ENCODE measurements around the gene SLC12A2. TPM values are rescaled to one million over a fixed set of nuclear protein-coding genes. Genes with fewer than 3 reads are reported as not detected.

Gene SLC12A2
- total RNA-seq, 1 experiment from 2014 or later, result 576 TPM

DNA sequence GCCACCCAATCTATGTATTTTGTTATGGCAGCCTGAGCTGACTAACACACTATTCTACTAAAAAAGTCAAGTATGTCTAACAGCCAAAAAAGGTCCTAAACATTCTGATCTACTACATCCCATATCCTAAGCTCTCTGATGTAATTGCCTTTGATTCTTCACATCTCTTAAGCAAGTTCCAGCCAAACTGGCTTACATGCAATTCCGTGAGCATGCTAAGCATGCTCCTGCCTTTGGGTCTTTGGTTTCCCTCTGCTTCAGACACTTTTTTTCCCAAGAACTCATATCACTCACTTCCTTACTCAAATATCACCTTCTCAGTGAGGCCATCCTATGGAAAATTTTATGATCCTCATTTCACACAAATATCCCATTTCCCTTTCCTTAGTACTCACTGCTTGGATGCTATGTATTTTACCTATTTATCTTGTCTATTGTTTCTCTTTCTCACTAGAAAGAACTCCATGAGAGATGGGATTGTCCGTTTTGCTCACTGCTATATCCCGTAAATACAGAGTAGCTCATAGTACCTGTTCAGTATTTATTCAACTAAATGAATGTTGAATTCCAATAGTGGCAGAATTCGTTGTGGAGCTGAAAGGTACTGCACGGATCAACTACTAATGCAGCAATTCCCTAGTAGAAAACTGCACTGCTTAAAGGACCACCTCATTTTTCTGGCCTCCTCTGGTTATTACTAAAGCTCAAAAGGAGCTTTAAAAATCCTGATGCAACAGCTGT, 2.3 kb upstream of the SLC12A2 start:
- Mint-ChIP-seq H3K27ac (ENCODE audit: unreplicated experiment) (peak overlapping the region; percentile 87), H3K27me3 (ENCODE audit: unreplicated experiment) (no peaks in the 10 kb centered on the region), H3K4me3 (ENCODE audit: low read depth, unreplicated experiment) (peak overlapping the region; percentile 91), H3K4me1 (ENCODE audit: low read depth, unreplicated experiment) (peaks cover 36% of the 10 kb centered on the region), H3K9me3 (ENCODE audit: low read depth, unreplicated experiment) (no peaks in the 10 kb centered on the region), H3K36me3 (ENCODE audit: insufficient read depth, unreplicated experiment) (peaks cover 70% of the 10 kb centered on the region)
- CTCF ChIA-PET, result interaction anchor here (0.6 to 2.7 kb wide), 9 partner anchors 19 to 206 kb away, joined by 3 to 11 read pairs (median 6); no protein-coding TSS in a partner anchor
- DNase-seq, result no peak
- BruUV-seq (replicated peaks), result no TSS peak
- TF ChIP-seq, protein P1, sequence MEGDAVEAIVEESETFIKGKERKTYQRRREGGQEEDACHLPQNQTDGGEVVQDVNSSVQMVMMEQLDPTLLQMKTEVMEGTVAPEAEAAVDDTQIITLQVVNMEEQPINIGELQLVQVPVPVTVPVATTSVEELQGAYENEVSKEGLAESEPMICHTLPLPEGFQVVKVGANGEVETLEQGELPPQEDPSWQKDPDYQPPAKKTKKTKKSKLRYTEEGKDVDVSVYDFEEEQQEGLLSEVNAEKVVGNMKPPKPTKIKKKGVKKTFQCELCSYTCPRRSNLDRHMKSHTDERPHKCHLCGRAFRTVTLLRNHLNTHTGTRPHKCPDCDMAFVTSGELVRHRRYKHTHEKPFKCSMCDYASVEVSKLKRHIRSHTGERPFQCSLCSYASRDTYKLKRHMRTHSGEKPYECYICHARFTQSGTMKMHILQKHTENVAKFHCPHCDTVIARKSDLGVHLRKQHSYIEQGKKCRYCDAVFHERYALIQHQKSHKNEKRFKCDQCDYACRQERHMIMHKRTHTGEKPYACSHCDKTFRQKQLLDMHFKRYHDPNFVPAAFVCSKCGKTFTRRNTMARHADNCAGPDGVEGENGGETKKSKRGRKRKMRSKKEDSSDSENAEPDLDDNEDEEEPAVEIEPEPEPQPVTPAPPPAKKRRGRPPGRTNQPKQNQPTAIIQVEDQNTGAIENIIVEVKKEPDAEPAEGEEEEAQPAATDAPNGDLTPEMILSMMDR (IDR thresholded peaks at IDR 0.05; ENCODE audit: unreplicated experiment), result peak; percentile 26
- intact Hi-C loops (cut with micrococcal nuclease; ENCODE audit: unreplicated experiment), result loop anchor here (1.0 to 5.0 kb wide), 4 partner anchors 44 to 324 kb away; no protein-coding TSS in a partner anchor

DNA sequence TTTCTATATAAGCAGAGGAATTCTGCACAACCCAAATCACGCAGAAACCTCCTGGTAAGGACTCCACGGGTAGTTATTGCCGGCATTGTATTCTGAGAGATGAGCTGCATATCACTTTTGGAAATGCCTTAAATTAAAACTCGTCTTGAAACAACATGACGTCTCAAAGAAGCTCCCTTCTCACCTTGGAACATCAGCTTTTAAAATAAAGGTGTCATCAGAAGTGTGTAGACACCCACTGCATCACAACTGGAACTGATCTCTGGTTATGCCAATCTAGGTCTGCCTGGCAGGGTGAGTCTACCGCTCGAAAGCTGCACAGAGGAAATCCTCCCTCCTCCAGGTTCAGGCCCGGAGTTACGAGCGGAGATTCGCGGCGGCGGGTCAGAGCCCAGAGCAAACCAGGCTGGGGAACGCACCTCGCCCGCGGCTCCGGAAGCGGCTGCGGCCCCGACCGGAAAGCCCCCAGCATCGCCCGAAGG, 974 bp upstream of the SLC12A2 start:
- intact Hi-C loops (cut with micrococcal nuclease; ENCODE audit: unreplicated experiment), result loop anchor here (5.0 kb wide), 3 partner anchors 45 to 325 kb away; no protein-coding TSS in a partner anchor

DNA sequence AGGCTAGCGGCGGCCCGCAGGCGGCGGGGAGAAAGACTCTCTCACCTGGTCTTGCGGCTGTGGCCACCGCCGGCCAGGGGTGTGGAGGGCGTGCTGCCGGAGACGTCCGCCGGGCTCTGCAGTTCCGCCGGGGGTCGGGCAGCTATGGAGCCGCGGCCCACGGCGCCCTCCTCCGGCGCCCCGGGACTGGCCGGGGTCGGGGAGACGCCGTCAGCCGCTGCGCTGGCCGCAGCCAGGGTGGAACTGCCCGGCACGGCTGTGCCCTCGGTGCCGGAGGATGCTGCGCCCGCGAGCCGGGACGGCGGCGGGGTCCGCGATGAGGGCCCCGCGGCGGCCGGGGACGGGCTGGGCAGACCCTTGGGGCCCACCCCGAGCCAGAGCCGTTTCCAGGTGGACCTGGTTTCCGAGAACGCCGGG, 253 bp downstream of the SLC12A2 start:
- Mint-ChIP-seq H3K27me3 (ENCODE audit: unreplicated experiment) (no peaks in the 10 kb centered on the region), H3K4me1 (ENCODE audit: low read depth, unreplicated experiment) (peaks cover 47% of the 10 kb centered on the region), H3K27ac (ENCODE audit: unreplicated experiment) (no peak overlapping the region), H3K4me3 (ENCODE audit: low read depth, unreplicated experiment) (peak overlapping the region; percentile 91), H3K36me3 (ENCODE audit: insufficient read depth, unreplicated experiment) (peaks cover 80% of the 10 kb centered on the region), H3K9me3 (ENCODE audit: low read depth, unreplicated experiment) (no peaks in the 10 kb centered on the region)
- BruUV-seq (replicated peaks), result no TSS peak
- CTCF ChIA-PET, result interaction anchor here (0.9 to 1.4 kb wide), 3 partner anchors 45 to 206 kb away, joined by 3 to 4 read pairs (median 4); no protein-coding TSS in a partner anchor
- intact Hi-C loops (cut with micrococcal nuclease; ENCODE audit: unreplicated experiment), result loop anchor here (2.0 to 5.0 kb wide), 4 partner anchors 47 to 327 kb away; no protein-coding TSS in a partner anchor
- DNase-seq, result no peak
- TF ChIP-seq, protein P1 (IDR thresholded peaks at IDR 0.05; ENCODE audit: unreplicated experiment), result no peak

More for the DNA sequence above, 974 bp upstream of the SLC12A2 start:
- Mint-ChIP-seq H3K4me1 (ENCODE audit: low read depth, unreplicated experiment) (peaks cover 45% of the 10 kb centered on the region), H3K36me3 (ENCODE audit: insufficient read depth, unreplicated experiment) (peaks cover 78% of the 10 kb centered on the region), H3K4me3 (ENCODE audit: low read depth, unreplicated experiment) (peak overlapping the region; percentile 91), H3K27me3 (ENCODE audit: unreplicated experiment) (no peaks in the 10 kb centered on the region), H3K27ac (ENCODE audit: unreplicated experiment) (peak overlapping the region; percentile 87), H3K9me3 (ENCODE audit: low read depth, unreplicated experiment) (no peaks in the 10 kb centered on the region)
- no peak for DNase-seq
- TF ChIP-seq, protein P1 (IDR thresholded peaks at IDR 0.05; ENCODE audit: unreplicated experiment), result no peak
- BruUV-seq (replicated peaks), result no TSS peak
- CTCF ChIA-PET, result interaction anchor here (1.1 to 2.5 kb wide), 7 partner anchors 10 to 207 kb away, joined by 3 to 11 read pairs (median 6); no protein-coding TSS in a partner anchor

DNA sequence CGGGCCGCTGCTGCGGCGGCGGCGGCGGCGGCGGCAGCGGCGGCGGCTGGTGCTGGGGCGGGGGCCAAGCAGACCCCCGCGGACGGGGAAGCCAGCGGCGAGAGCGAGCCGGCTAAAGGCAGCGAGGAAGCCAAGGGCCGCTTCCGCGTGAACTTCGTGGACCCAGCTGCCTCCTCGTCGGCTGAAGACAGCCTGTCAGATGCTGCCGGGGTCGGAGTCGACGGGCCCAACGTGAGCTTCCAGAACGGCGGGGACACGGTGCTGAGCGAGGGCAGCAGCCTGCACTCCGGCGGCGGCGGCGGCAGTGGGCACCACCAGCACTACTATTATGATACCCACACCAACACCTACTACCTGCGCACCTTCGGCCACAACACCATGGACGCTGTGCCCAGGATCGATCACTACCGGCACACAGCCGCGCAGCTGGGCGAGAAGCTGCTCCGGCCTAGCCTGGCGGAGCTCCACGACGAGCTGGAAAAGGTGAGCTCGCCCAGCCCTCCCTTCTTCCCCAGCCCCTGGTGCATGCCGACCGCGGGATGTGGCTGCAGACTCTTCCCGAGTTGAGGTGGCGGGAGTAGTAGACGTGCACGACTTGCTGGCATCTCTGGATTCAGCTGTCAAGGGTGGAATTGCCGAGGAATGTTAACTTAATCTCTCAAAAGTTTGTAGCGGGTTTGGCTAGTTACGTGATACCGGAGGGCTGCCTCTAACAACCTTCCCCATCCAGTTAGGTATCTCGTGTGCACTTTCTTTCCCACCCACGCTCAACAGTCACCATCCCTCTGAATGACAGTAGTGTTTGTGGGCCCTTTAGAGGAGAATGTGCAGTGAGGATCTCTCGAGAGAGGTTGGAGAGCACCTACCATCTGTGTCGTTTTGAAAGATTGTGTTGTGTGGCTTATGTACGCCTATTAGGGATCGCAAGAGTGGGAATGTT, 932 bp downstream of the SLC12A2 start:
- Mint-ChIP-seq H3K27me3 (ENCODE audit: unreplicated experiment) (no peaks in the 10 kb centered on the region), H3K27ac (ENCODE audit: unreplicated experiment) (peak overlapping the region; percentile 78), H3K4me3 (ENCODE audit: low read depth, unreplicated experiment) (peak overlapping the region; percentile 71), H3K36me3 (ENCODE audit: insufficient read depth, unreplicated experiment) (peaks cover 75% of the 10 kb centered on the region), H3K9me3 (ENCODE audit: low read depth, unreplicated experiment) (no peaks in the 10 kb centered on the region), H3K4me1 (ENCODE audit: low read depth, unreplicated experiment) (peaks cover 40% of the 10 kb centered on the region)
- intact Hi-C loops (cut with micrococcal nuclease; ENCODE audit: unreplicated experiment), result loop anchor here (2.0 to 5.0 kb wide), 4 partner anchors 47 to 327 kb away; no protein-coding TSS in a partner anchor
- CTCF ChIA-PET, result interaction anchor here (0.8 to 1.1 kb wide), 3 partner anchors 15 to 206 kb away, joined by 3 to 4 read pairs (median 4); no protein-coding TSS in a partner anchor
- DNase-seq, result peak; percentile 37
- TF ChIP-seq, protein P1 (IDR thresholded peaks at IDR 0.05; ENCODE audit: unreplicated experiment), result no peak
- no TSS peak for BruUV-seq (replicated peaks)
